Thyroid gland (tissue), 4 donors: ENCODE measurements around the gene SP1.
"Not testable (repeated sequence)": the region's sequence is repeated elsewhere in the genome, so short reads cannot be mapped to it uniquely, and the experiment has no call there.

Experiments used
- CTCF ChIP-seq, 6 experiments: fragments of 200-600 bp in 3 of 6; fragments of 450-650 bp in 3 of 6; sonication (generic) in 3 of 6; IDR thresholded peaks; one replicate each; pipeline ENCODE4 v1.5.1; 2016 to 2019; ENCODE audit warnings: antibody characterized with exemption in 6 of 6, mild to moderate bottlenecking in 2 of 6, inconsistent platforms in 1 of 6, moderate library complexity in 1 of 6
- POLR2A ChIP-seq, 2 donors: fragments of 450-650 bp; IDR thresholded peaks; one replicate each; pipeline ENCODE4 v1.6.1; 2017; ENCODE audit warnings: antibody characterized with exemption in 2 of 2, mild to moderate bottlenecking in 2 of 2, moderate library complexity in 1 of 2

GRCh38 chr12:53417291-53417816, 37.4 kb downstream of the SP1 start:
- TF ChIP-seq CTCF, POLR2A (IDR thresholded peaks at IDR 0.05): not testable (repeated sequence)
